SK-N-DZ (cell line): ENCODE measurements around the gene GPR160.

Experiments
- DNase-seq: peaks from one replicate; pipeline ENCODE4 v3.0.0-alpha.2; 2015; ENCODE audit warnings: low spot score

Gene GPR160

DNA sequence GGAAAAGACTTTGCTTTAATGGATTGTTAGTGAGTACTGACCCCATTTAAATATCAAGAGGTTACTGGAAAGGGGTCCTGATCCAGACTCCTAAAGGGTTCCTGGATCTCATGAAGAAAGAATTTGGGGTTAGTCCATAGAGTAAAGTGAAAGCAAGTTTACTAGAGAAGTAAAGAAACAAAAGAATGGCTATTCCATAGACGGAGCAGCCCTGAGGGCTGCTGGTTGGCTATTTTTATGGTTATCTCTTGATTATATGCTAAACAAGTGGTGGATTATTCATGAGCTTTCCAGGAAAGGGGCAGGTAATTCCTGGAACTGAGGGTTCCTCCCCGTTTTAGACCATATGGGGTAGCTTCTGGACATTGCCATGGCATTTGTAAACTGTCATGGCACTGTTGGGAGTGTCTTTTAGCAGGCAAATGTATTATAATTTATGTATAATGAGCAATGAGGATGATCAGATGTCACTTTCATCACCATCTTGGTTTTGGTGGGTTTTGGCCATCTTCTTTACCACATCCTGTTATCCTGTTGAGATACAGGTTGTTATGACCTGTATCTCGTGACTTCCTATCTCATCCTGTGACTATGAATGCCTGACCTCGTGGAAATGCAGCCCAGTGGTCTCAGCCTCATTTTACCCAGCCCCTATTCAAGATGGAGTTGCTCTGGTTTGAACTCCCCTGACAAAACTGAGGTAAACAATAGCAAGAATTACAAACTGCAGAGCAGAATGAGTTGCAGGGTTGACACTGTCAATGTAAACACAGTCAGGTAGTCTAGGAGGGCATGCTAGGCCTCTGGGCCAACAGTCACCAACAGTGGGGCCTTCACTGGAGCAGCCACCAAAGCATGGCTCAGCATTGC, 10.3 kb upstream of the GPR160 start:
- DNase-seq, result no peak

GRCh38 chr3:170033489-170033888, 4.3 kb upstream of the GPR160 start:
- no peak for DNase-seq

DNA sequence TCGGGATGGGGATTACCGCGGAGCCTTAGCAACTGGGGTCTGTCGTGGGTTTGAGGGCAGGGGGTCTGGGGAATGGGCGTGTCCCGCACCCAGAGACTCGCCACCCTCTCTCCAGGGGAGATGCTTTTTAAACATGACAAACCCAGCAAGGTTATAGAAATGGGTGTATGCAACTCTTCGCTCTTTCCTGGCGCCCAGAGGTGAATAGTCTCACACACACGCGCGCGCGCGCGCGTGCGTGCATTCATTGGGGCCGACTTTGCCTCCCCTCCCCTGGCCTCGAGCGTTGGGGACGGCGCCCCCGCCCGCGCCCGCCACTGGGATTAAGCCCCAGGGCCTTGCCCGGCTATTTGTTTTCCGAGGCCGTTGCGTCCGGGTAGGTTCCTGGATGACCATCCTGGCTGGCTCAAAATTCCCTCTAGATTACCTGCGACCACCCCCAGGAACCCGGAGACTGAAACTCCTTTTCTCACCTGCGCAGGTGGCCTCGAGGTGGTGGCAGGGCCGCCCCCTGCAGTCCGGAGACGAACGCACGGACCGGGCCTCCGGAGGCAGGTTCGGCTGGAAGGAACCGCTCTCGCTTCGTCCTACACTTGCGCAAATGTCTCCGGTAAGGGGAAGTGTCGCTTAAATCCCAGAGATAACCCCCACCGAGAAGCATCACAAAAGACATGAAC, 777 bp downstream of the GPR160 start:
- no peak for DNase-seq

- DNase-seq, result no peak
These were observed 2.6 kb downstream of the GPR160 start for GRCh38 chr3:170040418-170040817.

DNA sequence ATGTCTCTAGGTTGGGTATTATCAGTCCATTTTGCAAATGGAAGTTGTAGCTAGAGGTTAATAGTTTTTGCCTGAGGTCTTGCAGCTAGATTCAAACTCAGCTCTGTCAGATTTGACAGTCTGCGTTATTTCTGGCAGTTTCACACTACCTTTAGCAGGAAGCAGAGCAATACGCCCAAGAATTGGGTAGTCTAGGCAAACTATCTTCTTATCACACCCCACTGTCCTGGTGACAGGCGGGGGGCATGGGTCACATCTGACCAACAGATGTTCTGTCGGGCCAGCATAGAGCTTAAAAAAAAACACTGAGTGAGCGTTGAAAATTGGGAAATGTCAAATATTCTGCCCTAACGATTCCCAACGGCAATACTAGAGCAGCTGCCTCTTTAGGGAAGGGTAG, 5.7 kb downstream of the GPR160 start:
- DNase-seq, result no peak

DNA sequence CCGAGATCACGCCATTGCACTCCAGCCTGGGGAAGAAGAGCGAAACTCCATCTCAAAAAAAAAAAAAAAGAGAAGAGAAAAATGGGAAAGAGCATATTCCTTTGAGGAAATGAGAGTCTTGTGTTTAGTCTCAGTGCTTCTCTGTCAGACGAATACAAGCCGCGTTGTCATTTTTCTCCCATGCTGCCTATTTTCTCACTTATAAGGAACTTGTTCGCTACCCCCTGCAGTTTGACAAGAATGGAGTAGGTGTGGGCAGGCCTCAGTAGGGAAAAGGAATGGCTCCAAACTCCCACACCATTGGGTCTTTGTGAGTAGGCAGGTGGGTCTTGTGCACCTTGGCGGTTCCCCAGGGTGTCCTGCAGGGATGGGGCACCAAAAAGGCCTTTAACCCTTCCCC, 6.5 kb downstream of the GPR160 start:
- DNase-seq, result no peak

- no peak for DNase-seq
These were observed 7.0 kb downstream of the GPR160 start for GRCh38 chr3:170044795-170045244.

DNA sequence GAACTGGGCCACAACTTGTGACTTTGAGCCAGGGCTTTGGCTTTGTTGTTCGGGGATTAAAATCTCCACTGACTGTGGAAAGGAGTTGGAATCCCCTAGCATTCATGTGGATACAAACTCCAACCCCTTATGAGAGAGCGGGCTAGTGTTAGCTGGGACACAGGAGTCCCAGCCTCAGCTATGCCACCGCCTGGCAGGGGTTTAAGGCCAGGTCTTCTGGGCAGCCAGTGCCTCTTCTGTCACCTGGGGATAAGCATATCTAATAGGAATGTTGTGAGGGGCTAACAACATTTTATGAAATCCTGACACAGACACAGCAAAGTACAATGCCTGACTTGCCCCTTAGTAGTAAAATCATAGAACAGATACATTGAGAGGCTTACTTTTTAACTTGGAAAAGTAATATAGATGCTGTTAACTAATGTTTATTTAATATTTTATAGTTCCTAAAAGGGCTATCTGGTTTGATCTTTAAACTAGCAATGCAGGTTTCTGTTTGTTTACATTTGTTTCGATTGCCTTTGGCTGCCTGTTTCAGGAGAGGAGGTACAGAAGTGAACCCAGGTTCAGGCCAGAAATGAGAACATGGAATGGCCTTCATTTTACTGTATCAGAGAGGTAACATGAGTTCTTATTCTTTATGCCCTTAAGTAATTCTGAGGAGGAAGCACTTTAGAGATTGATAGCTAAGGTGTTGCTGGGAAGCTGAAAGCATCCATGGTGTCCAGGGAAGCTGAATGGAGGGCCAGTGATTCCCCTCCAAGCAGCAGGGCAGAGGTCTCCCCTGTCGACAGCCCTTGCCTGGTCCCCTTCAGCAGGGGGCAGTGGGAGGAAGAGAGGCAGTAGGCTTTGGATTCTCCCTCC, 8.7 kb downstream of the GPR160 start:
- no peak for DNase-seq

DNA sequence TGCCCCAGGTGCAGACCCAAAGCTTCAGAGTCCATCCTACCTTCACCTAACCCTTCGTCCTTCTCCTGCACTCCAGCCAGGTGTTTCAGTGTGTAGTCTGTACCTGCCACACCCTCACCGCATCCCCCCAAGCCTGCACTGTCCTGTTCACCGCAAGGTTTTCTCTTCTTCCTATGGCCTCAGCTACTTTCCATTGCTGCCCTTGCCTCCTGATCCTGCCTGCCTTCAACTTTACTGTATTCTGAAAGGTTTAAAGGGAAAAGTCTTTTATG, 9.3 kb downstream of the GPR160 start:
- no peak for DNase-seq

GRCh38 chr3:170049146-170050000, 11.6 kb downstream of the GPR160 start:
- DNase-seq, result no peak

- no peak for DNase-seq
These were observed 13.0 kb downstream of the GPR160 start for GRCh38 chr3:170050753-170051152.

GRCh38 chr3:170052398-170052797, 14.6 kb downstream of the GPR160 start:
- DNase-seq, result no peak

DNA sequence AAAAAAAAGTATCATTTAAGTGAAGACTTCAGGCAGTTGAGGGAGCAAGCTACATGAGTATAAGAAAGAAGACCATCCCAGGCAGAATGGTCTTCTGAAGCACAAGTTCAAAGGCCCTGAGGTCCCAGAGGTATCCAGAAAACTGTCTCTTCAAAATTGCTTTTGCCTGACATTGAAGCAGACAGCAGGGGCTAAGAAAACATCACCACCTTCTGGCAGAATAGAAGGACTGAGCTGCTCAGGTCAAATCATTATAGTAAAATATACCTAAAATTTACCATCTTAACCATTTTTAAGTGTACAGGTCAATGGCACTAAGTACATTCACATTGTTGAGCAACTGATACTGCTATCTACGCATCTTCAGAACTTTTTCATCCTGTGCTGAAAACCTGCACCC, 16.4 kb downstream of the GPR160 start:
- no peak for DNase-seq

GRCh38 chr3:170055209-170055608, 17.4 kb downstream of the GPR160 start:
- DNase-seq, result no peak

DNA sequence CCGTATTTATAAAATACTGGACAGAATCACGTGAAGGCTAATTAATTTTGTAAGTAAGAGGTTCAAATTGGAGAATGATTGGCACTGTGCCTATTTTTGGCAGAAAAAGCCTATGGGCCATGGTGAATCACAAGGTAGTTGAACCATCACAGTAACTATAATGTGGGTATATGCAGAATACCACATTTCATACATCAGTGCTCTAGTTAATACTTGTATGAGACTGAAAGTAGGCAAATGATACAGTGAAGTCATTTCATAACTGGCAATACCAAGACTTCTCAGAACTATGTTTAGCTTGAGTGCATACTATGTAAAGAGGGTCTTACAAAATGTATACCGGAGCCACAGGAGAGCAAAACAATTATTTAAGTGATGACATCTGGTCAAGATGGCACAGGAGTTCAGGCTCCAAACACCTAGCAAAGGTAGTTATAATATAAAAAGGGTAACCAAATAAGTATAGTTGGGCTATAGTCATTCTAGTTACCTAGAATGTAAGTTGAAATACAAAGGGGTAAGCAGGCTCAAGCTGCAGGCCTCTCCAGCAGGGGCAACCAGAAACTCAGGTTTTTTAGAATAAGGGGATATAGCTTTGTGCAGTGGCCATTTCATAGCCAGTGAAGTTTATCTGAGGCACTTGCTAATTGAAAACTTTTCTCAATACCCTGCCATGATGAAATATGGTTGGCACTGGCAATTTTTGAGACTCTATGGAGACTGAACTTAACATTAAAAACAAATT, 19.1 kb downstream of the GPR160 start:
- DNase-seq, result no peak

GRCh38 chr3:170057550-170057949, 19.8 kb downstream of the GPR160 start:
- no peak for DNase-seq

DNA sequence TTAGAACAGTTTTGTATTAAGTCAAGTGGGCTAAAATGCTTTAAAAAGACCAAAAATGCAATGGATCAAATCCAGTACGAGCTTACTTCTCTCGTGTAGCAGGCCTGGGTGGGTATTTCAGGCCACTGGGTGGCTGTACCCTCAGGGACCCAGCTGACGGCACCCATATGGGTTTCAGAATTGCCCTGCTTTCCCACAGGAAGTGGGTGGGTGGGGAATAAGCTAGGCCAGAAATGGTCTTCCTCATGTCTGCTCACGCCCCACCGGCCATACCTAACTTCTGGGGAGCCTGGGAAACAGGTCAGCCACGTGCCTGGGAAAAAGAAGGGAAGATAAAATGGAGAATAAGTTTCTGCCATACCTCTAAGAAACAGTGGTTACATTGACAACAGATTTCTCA, 20.3 kb downstream of the GPR160 start:
- DNase-seq, result no peak

DNA sequence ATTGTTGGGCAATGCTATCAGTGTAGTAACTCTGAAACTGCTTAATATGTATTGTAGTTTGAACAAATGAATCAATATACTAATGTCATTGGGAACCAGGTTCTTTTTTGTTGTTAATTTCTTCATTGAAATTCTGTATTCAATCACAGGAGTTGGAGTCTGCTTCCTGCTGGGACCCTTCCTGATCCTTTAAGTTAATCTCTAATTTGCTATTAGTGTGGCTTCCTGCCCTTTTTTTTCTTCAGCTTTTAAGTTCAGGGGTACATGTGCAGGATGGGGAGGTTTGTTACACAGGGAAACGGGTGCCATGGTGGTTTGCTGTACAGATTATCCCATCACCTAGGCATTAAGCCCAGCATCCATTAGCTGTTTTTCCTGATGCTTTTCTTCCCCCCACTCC, 21.7 kb downstream of the GPR160 start:
- no peak for DNase-seq

GRCh38 chr3:170062068-170062467, 24.3 kb downstream of the GPR160 start:
- DNase-seq, result no peak

DNA sequence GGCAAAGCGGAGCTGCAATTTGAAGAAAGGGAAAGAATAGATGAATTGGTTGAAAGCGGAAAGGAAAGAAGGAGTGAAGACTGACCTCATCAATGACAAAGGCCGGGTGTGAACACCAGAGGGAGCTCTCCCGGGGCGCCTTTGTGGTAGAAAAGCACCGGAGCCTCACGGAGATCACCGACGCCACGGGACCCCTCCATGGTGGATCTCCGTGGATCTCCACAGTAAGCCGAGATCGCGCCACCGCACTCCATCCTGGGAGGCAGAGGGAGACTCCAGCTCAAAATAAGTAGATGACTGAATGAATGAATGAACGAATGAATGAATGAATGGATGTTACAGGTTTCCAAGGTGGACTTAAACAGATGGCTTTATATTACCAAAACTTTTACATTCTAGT, 25.0 kb downstream of the GPR160 start:
- DNase-seq, result no peak

DNA sequence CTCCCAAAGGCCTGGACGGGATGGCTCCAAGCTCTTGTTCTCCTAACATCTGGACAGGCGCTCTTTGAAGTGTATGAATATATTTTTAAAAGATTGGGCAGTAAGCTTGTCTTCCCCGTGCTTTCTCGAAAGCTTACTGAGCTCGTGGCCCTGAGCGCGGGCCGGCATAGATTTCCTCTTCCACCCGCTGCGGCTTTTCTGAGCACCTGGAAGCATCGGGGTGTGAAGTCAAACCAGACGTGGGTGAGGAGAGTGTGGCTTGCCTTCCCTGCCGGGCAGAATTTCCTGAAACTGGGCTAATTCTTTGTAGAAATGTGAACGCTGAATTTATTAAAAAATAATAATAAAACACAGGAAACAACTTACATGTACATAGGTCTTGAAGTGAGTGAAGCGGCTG, 25.9 kb downstream of the GPR160 start:
- no peak for DNase-seq
